ENCODE results near the gene SHISAL2A.

Gene SHISAL2A

DNA sequence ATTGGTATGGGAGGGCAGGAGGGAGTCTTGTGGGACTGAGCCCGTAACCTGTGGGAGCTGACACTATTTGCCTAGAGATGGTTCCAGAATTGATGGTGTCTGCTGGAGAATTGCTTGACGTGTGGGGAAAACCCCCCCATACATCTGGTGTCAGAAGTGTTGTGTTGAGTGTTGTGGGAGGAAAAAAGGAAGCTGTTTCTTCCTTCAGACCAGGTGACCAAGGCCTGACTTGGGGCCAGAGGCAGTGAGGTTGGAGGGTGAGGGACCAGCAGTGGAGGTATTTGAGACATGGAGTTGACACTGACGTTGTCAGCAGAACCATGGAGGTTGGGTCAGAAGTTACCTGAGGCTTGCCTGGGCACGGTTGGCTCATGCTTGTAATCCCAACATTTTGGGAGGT is 8.3 kb downstream of the SHISAL2A start:
- TF ChIP-seq, protein P1, sequence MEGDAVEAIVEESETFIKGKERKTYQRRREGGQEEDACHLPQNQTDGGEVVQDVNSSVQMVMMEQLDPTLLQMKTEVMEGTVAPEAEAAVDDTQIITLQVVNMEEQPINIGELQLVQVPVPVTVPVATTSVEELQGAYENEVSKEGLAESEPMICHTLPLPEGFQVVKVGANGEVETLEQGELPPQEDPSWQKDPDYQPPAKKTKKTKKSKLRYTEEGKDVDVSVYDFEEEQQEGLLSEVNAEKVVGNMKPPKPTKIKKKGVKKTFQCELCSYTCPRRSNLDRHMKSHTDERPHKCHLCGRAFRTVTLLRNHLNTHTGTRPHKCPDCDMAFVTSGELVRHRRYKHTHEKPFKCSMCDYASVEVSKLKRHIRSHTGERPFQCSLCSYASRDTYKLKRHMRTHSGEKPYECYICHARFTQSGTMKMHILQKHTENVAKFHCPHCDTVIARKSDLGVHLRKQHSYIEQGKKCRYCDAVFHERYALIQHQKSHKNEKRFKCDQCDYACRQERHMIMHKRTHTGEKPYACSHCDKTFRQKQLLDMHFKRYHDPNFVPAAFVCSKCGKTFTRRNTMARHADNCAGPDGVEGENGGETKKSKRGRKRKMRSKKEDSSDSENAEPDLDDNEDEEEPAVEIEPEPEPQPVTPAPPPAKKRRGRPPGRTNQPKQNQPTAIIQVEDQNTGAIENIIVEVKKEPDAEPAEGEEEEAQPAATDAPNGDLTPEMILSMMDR (IDR thresholded peaks at IDR 0.05): no peak

DNA sequence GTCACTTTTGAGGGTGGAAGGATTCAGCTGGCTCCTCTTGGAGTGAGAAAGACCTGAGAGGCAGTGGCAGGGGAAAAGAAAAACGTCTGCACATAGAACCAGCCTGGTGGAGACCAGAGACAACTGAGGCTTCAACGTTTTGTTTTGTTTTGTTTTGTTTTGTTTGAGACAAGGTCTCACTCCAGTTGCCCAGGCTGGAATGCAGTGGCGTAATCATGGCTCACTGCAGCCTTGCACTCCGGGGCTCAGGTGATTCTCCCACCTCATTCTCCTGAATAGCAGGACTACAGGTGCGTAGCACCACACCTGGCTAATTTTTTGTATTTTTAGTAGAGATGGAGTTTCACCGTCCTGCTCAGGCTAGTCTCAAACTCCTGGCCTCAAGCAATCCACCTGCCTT is 12.3 kb downstream of the SHISAL2A start:
- TF ChIP-seq ZFX (IDR thresholded peaks at IDR 0.05; ENCODE audit: borderline replicate concordance): no peak
- TF ChIP-seq, protein P1 (IDR thresholded peaks at IDR 0.05): no peak
- no peak overlapping the region for H3K27ac ChIP-seq

More for the DNA sequence above, 8.3 kb downstream of the SHISAL2A start:
- no peak overlapping the region for H3K27ac ChIP-seq

DNA sequence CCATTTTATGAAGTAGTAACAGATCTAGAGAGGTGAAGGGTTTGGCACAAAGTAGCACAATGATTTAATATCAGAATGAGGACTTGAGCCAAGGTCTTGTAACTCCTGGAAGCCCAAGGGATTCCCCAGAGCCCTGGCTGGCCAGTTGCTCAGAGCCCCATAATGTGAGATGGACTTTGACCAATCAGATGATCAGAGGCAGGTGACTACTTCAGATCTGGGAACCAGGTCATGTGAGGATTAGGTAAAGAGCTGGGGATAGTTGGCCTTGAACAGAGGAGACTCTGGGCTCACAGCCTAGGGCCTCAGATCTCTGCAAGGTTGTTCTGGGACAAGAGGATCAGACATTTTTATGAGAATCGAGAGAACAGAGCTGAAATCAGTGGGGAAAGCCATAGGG is 18.9 kb downstream of the SHISAL2A start:
- no peak overlapping the region for H3K27ac ChIP-seq
- no peak for TF ChIP-seq ZFX (IDR thresholded peaks at IDR 0.05; ENCODE audit: borderline replicate concordance)
- TF ChIP-seq, protein P1 (IDR thresholded peaks at IDR 0.05): no peak

DNA sequence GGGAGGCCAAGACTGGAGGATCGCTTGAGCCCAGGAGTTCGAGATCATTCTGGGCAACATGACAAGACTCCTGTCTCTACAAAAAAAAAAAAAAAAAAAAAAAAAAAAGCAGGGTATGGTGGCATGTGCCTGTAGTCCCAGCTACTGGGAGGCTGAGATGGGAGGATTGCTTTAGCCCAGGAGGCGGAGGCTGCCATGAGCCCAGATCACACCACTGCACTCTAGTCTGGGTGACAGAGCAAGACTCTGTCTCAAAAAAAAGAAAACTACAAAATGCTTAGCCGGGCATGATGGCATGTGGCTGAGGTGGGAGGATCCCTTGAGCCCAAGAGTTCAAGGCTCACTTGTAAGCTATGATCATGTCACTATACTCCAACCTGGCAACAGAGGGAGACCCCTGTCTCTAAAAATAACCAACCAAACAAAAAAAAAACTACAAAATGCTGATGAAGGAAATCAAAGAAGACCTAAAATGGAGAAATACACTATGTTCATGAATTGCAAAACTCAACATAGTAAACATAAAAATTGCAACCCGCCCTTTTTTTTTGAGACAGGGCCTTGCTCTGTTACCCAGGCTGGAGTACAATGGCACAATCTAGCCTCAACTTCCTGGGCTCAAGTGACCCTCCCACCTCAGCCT is 20.4 kb downstream of the SHISAL2A start:
- no peak overlapping the region for H3K27ac ChIP-seq
- TF ChIP-seq ZFX (IDR thresholded peaks at IDR 0.05; ENCODE audit: borderline replicate concordance): no peak
- TF ChIP-seq, protein P1 (IDR thresholded peaks at IDR 0.05): no peak

DNA sequence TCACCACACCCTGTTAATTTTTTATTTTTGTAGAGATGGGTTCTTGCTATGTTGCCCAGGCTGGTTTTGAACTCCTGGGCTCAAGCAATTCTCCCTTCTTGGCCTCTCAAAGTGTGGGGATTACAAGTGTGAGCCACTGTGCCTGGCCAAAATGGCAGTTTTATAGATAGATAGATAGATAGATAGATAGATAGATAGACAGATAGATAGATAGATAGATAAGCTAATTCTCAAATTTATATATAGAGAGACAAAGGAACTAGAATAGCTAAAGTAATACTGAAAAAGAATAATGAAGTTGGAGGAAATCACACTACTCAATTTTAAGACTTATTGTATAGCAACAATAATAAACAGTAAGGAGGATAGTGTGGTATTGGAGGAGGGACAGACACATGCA is 21.1 kb downstream of the SHISAL2A start:
- TF ChIP-seq, protein P1 (IDR thresholded peaks at IDR 0.05): no peak
- TF ChIP-seq ZFX (IDR thresholded peaks at IDR 0.05; ENCODE audit: borderline replicate concordance): no peak
- no peak overlapping the region for H3K27ac ChIP-seq

DNA sequence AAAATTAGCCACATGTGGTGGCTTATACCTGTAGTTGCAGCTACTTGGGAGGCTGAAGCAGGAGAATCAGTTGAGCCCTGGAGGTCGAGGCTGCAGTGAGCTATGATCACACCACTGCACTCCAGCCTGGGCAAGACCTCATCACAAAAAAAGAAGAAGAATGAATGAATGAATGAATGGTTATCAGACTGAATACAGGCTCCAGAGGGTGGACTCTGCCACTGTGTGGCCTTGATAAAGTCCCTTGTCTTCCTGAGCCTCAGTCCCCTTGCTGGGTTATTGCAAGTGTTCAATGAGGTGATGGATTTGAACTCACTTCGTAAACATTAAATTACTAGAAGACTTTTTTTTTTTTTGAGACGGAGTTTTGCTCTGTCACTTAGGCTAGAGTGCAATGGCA is 24.7 kb downstream of the SHISAL2A start:
- no peak for TF ChIP-seq ZFX (IDR thresholded peaks at IDR 0.05; ENCODE audit: borderline replicate concordance)
- TF ChIP-seq, protein P1 (IDR thresholded peaks at IDR 0.05): no peak
- no peak overlapping the region for H3K27ac ChIP-seq

DNA sequence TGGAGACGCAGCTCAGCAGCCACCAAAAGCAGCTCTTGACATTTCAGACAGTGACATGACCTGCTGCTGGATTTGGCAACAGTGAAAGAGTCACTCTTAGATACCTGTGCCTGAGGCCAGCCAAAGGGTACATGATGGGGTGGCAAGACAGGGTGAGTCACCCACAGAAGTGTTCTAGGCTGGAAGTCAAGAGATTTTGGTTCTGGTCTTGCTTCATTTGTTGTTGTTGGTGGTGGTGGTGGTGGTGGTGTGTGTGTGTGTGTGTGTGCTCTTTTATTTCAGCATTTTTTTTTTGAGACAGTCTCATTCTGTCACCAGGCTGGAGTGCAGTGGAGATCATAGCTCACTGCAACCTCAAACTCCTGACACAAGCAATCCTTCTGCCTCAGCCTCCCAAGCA is 25.8 kb downstream of the SHISAL2A start:
- no peak overlapping the region for H3K27ac ChIP-seq
- TF ChIP-seq, protein P1 (IDR thresholded peaks at IDR 0.05): no peak
- TF ChIP-seq ZFX (IDR thresholded peaks at IDR 0.05; ENCODE audit: borderline replicate concordance): no peak

All from 22Rv1 (cell line).